HCT116 (cell line): Measurements from ENCODE around the gene DOK7. TPM values are rescaled to one million over a fixed set of nuclear protein-coding genes. Genes with fewer than 3 reads are reported as not detected.

Experiments
- ATAC-seq: fragments of 200-7000 bp; cut with Tn5 transposase; 2 replicates; pipeline ENCODE4 v1.9.1; 2020; ENCODE audit warnings: mild to moderate bottlenecking, moderate library complexity
- BruUV-seq: library from RNA; stranded (reverse); fragments of 400-500 nt; replicated peaks from 2 replicates; lab custom pipeline; 2021; lab: Mats Ljungman, UMichigan
- CTCF ChIA-PET: fragments of 300-600 bp; sonication (Branson Sonifier 250); formaldehyde crosslinking; loops from one replicate; lab custom pipeline; 2021; ENCODE audit warnings: antibody characterized with exemption; lab: Charles Lee
- POLR2A ChIA-PET: fragments of 300-600, 350-600 bp; sonication (Branson Sonifier 250); formaldehyde crosslinking; loops from one replicate; lab custom pipeline; 2021; ENCODE audit warnings: antibody characterized with exemption; lab: Charles Lee
- RAD21 ChIA-PET, 2 experiments: fragments of 300-600 bp; sonication (Branson Sonifier 250); formaldehyde crosslinking; loops; one replicate each; lab custom pipeline; 2023; ENCODE audit warnings: low total read pairs in 2 of 2; ENCODE audit not compliant: uncharacterized antibody in 2 of 2, unreplicated experiment in 2 of 2, low non-redundant PET in 1 of 2; lab: Charles Lee
- DNase-seq: peaks from one replicate; pipeline ENCODE4 v3.0.0-alpha.2; 2010; ENCODE audit warnings: low read depth, low spot score
- H2AFZ ChIP-seq: fragments of 200-600 bp; shearing (Covaris generic), sonication (generic); 2 replicates; pipeline ENCODE4 v1.6.1; 2017; ENCODE audit warnings: low read depth, mixed run types, mixed read lengths, antibody characterized with exemption, low read length; ENCODE audit not compliant: poor library complexity, severe bottlenecking
- H3K27ac ChIP-seq: 2 replicates; pipeline ENCODE4 v1.5.1; 2012; ENCODE audit warnings: low read depth, low read length
- H3K27me3 ChIP-seq: fragments of 200-600 bp; sonication (generic); 2 replicates; pipeline ENCODE4 v1.6.1; 2016; ENCODE audit warnings: mixed run types, low read length, mixed read lengths; ENCODE audit not compliant: insufficient read depth
- H3K36me3 ChIP-seq, 2 experiments: fragments of 200-500 bp in 1 of 2; fragments of 200-600 bp in 1 of 2; sonication (Bioruptor generic) in 1 of 2; sonication (generic) in 1 of 2; 2 replicates each; pipeline versions ENCODE4 v1.5.1 to v1.6.1; 2014 to 2016; ENCODE audit warnings: low read length in 2 of 2, inconsistent platforms in 1 of 2, mixed read lengths in 1 of 2, mixed run types in 1 of 2; ENCODE audit not compliant: insufficient read depth in 2 of 2, control insufficient read depth in 1 of 2
- H3K4me1 ChIP-seq, 2 experiments: fragments of 200-600 bp in 1 of 2; sonication (generic) in 1 of 2; 2 replicates each; pipeline versions ENCODE4 v1.5.1 to v1.6.1; 2012 to 2017; ENCODE audit warnings: low read length in 2 of 2, inconsistent platforms in 1 of 2, mild to moderate bottlenecking in 1 of 2, mixed read lengths in 1 of 2, mixed run types in 1 of 2, moderate library complexity in 1 of 2; ENCODE audit not compliant: insufficient read depth in 2 of 2, control insufficient read depth in 1 of 2
- H3K4me2 ChIP-seq: fragments of 200-600 bp; sonication (generic); 2 replicates; pipeline ENCODE4 v1.6.1; 2017; ENCODE audit warnings: mixed run types, low read length, mixed read lengths
- H3K4me3 ChIP-seq, 2 experiments: fragments of 200-600 bp in 1 of 2; sonication (generic) in 1 of 2; replicated peaks in 1 of 2; 2 replicates each; pipeline ENCODE4 v1.5.1; 2011 to 2016; ENCODE audit warnings: low read length in 2 of 2, control low read depth in 1 of 2, low read depth in 1 of 2, mild to moderate bottlenecking in 1 of 2, mixed read lengths in 1 of 2, mixed run types in 1 of 2
- H3K79me2 ChIP-seq: fragments of 200-600 bp; sonication (generic); 2 replicates; pipeline ENCODE4 v1.6.1; 2017; ENCODE audit warnings: mild to moderate bottlenecking, mixed run types, low read length, moderate library complexity, mixed read lengths; ENCODE audit not compliant: insufficient read depth
- H3K9ac ChIP-seq: fragments of 200-600 bp; sonication (generic); 2 replicates; pipeline ENCODE4 v1.6.1; 2016; ENCODE audit warnings: low read length, mixed read lengths
- H3K9me2 ChIP-seq: fragments of 200-600 bp; sonication (generic), shearing (Covaris generic); 2 replicates; pipeline ENCODE4 v1.6.1; 2017; ENCODE audit warnings: mixed run types, mild to moderate bottlenecking, moderate library complexity; ENCODE audit not compliant: insufficient read depth
- H3K9me3 ChIP-seq, 2 experiments: fragments of 200-500 bp in 1 of 2; fragments of 200-600 bp in 1 of 2; sonication (Bioruptor generic) in 1 of 2; sonication (generic) in 1 of 2; 2 replicates each; pipeline ENCODE4 v1.6.1; 2014 to 2017; ENCODE audit warnings: low read length in 2 of 2, mixed read lengths in 2 of 2, inconsistent platforms in 1 of 2, low read depth in 1 of 2, mild to moderate bottlenecking in 1 of 2, mixed run types in 1 of 2, moderate library complexity in 1 of 2; ENCODE audit not compliant: control insufficient read depth in 1 of 2, insufficient read depth in 1 of 2
- H4K20me1 ChIP-seq: fragments of 200-600 bp; sonication (generic), shearing (Covaris generic); 2 replicates; pipeline ENCODE4 v1.6.1; 2017; ENCODE audit warnings: mixed run types, mild to moderate bottlenecking, moderate library complexity; ENCODE audit not compliant: insufficient read depth
- CBX3 ChIP-seq: IDR thresholded peaks from 2 replicates; pipeline ENCODE4 v1.6.1; 2012; ENCODE audit warnings: low read depth
- CEBPB ChIP-seq: IDR thresholded peaks from 2 replicates; pipeline ENCODE4 v1.6.1; 2012; ENCODE audit warnings: low read depth
- CTCF ChIP-seq, 3 experiments: fragments of 200-600 bp in 1 of 3; sonication (generic) in 1 of 3; IDR thresholded peaks in 2 of 3; conservative IDR thresholded peaks in 1 of 3; 2 replicates each; pipeline ENCODE4 v1.5.1; 2012 to 2017; ENCODE audit warnings: low read depth in 2 of 3, low read length in 2 of 3, antibody characterized with exemption in 1 of 3, borderline replicate concordance in 1 of 3, control low read depth in 1 of 3, mild to moderate bottlenecking in 1 of 3, mixed read lengths in 1 of 3, mixed run types in 1 of 3, moderate library complexity in 1 of 3; ENCODE audit not compliant: insufficient read depth in 1 of 3
- EGR1 ChIP-seq: IDR thresholded peaks from 2 replicates; pipeline ENCODE4 v1.6.1; 2012; ENCODE audit warnings: low read depth
- ELF1 ChIP-seq: IDR thresholded peaks from 2 replicates; pipeline ENCODE4 v1.6.1; 2012; ENCODE audit warnings: low read depth, borderline replicate concordance
- EZH2 ChIP-seq: fragments of 200-600 bp; sonication (generic); IDR thresholded peaks from 2 replicates; pipeline ENCODE4 v1.6.1; 2017; ENCODE audit warnings: antibody characterized with exemption, mixed run types
- EZH2phosphoT487 ChIP-seq: fragments of 200-600 bp; IDR thresholded peaks from 2 replicates; pipeline ENCODE4 v1.6.1; 2018; ENCODE audit warnings: antibody characterized with exemption, borderline replicate concordance
- JUND ChIP-seq: IDR thresholded peaks from 2 replicates; pipeline ENCODE4 v1.6.1; 2012
- POLR2A ChIP-seq: IDR thresholded peaks from 2 replicates; pipeline ENCODE4 v1.7.0; 2011; ENCODE audit warnings: borderline replicate concordance; ENCODE audit not compliant: insufficient read depth, insufficient read length; ENCODE audit errors: extremely low read depth
- POLR2AphosphoS5 ChIP-seq: IDR thresholded peaks from 2 replicates; pipeline ENCODE4 v1.6.1; 2011; ENCODE audit warnings: mild to moderate bottlenecking, low read depth, low read length, moderate library complexity
- RAD21 ChIP-seq: IDR thresholded peaks from 2 replicates; pipeline ENCODE4 v1.6.1; 2012; ENCODE audit warnings: low read depth, mild to moderate bottlenecking
- REST ChIP-seq: IDR thresholded peaks from 2 replicates; pipeline ENCODE4 v1.6.1; 2012; ENCODE audit warnings: low read depth
- SIN3A ChIP-seq: IDR thresholded peaks from 2 replicates; pipeline ENCODE4 v1.6.1; 2012; ENCODE audit warnings: low read depth
- SRF ChIP-seq: IDR thresholded peaks from 2 replicates; pipeline ENCODE4 v1.6.1; 2012; ENCODE audit warnings: low read depth
- TCF7L2 ChIP-seq: IDR thresholded peaks from 2 replicates; pipeline ENCODE4 v1.7.0; 2011; ENCODE audit warnings: borderline replicate concordance, inconsistent platforms; ENCODE audit not compliant: insufficient read depth, insufficient read length; ENCODE audit errors: extremely low read depth
- YY1 ChIP-seq: IDR thresholded peaks from 2 replicates; pipeline ENCODE4 v1.6.1; 2011; ENCODE audit warnings: low read length, low read depth, moderate library complexity, mild to moderate bottlenecking; ENCODE audit not compliant: insufficient replicate concordance; ENCODE audit errors: extremely low read depth
- ZFX ChIP-seq: fragments of 450-650 bp; IDR thresholded peaks from 2 replicates; pipeline ENCODE4 v1.6.1; 2017
- ZNF274 ChIP-seq: fragments of 200-500 bp; sonication (Bioruptor generic); IDR thresholded peaks from 2 replicates; pipeline ENCODE4 v1.6.1; 2014; ENCODE audit warnings: mild to moderate bottlenecking, low read depth, low read length, inconsistent platforms
- intact Hi-C: fragments of 100-400 bp; cut with micrococcal nuclease; formaldehyde crosslinking; loops from 2 replicates; pipeline ENCODE4 v1.10.0; 2022
- total RNA-seq: library from RNA; stranded (reverse); gene quantifications from one replicate; pipeline ENCODE4 v1.2.1, GENCODE V29; 2021; ENCODE audit not compliant: unreplicated experiment
- TF ChIP-seq, protein P1 (sequence below): IDR thresholded peaks from 2 replicates; pipeline ENCODE4 v1.6.1; 2012
- TF ChIP-seq, protein P2 (sequence below): IDR thresholded peaks from 2 replicates; pipeline ENCODE4 v1.6.1; 2012

Gene DOK7
- total RNA-seq, 1 experiment from 2014 or later: 2.4 TPM

DNA sequence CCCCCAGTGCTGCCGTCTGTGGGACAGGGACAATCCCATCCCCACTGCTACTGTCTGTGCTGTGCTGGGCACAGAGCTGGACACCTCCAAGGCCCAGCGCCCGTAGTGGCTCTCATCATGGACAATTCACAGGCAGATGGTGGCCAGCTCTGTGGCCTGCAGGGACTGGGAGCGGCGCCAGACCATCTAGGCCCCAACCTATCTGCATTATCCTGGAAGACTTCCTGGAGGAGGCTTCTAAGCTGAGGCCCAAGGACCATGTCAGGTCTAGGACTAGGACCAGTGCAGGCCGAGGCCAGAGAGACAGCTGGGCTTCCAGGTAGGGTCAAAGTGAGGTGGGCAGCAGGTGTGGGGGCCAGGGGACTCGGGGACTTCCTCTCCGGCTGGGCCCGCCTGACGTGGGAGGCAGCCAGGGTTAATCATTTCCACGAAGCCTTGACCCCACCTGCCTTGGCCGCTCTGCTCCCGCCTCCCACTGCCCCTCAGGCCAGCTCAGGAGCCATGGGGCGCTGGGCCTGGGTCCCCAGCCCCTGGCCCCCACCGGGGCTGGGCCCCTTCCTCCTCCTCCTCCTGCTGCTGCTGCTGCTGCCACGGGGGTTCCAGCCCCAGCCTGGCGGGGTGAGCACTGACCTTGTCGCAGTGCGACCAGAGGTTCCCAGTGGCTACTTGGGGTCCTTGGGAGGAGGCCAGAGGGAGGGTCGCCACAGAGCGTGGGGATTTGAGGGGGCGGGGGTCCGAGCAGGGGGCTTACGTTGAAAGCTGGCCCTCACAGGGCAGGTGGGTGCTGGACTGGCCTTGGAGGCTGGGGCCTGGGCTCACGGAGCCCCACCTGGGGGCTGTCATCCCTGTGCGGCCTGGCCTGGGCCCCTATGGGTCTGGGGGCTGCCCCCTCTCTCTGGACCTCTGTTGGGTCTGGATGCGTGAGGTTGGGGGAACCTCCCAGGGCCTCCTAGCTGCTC, 21.3 kb upstream of the DOK7 start, which contains the start of gene HGFAC:
Gene HGFAC (plus strand): TSS at position 468 of the 959 bp plus-strand sequence. CDS start 34 bp downstream, at position 502.
- no peaks in the 10 kb centered on the region for H3K9me3 ChIP-seq
- H4K20me1 ChIP-seq: no peaks in the 10 kb centered on the region
- TF ChIP-seq, protein P1, sequence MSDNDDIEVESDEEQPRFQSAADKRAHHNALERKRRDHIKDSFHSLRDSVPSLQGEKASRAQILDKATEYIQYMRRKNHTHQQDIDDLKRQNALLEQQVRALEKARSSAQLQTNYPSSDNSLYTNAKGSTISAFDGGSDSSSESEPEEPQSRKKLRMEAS: no peak
- no peak for TF ChIP-seq CTCF (IDR thresholded peaks at IDR 0.05 in 2 of 3, conservative IDR thresholded peaks at IDR 0.05 in 1 of 3; ENCODE audit: borderline replicate concordance in 1 of 3, insufficient read depth in 1 of 3, low read depth in 2 of 3, low read length in 2 of 3)
- no peak for TF ChIP-seq SIN3A
- no peak for TF ChIP-seq RAD21
- TF ChIP-seq TCF7L2: no peak
- TF ChIP-seq, protein P2, sequence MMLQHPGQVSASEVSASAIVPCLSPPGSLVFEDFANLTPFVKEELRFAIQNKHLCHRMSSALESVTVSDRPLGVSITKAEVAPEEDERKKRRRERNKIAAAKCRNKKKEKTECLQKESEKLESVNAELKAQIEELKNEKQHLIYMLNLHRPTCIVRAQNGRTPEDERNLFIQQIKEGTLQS: no peak
- no peak for TF ChIP-seq EZH2phosphoT487
- no peak for TF ChIP-seq POLR2A
- TF ChIP-seq REST: no peak
- TF ChIP-seq ZNF274: no peak
- TF ChIP-seq CBX3: no peak
- TF ChIP-seq ZFX: no peak
- TF ChIP-seq EGR1: no peak
- no peak for TF ChIP-seq JUND
- no peak for TF ChIP-seq SRF
- TF ChIP-seq POLR2AphosphoS5: no peak
- no peak for TF ChIP-seq CEBPB
- TF ChIP-seq ELF1: no peak
- no peak for TF ChIP-seq YY1
- no peak for TF ChIP-seq EZH2
- TF ChIP-seq, all 23 proteins: peak for 0
- Histone ChIP-seq H3K4me3 (no peak within 1 kb of the TSS), H3K4me2 (no peak within 1 kb of the TSS), H3K9ac (no peak within 1 kb of the TSS), H3K4me1 (peaks cover 15 to 29% of the 10 kb centered on the region in 2 experiments), H3K36me3 (no peaks in the 10 kb centered on the region), H3K27ac (no peak within 1 kb of the TSS), H3K79me2 (no peaks in the 10 kb centered on the region), H3K27me3 (no peaks in the 10 kb centered on the region), H2AFZ (no peak within 1 kb of the TSS), H3K9me2 (no peaks in the 10 kb centered on the region)
- BruUV-seq: no TSS peak
- POLR2A ChIA-PET: no interaction called here
- RAD21 ChIA-PET: no interaction called here
- no peak for ATAC-seq
- intact Hi-C loops: loop anchor here (2.0 kb wide), 2 partner anchors 251 to 335 kb away; no protein-coding TSS in a partner anchor
- CTCF ChIA-PET: interaction anchor here (0.5 to 2.3 kb wide), 3 partner anchors 11 to 96 kb away, joined by 3 to 7 read pairs (median 3); partner anchors contain the start of gene DOK7
- DNase-seq: no peak
